GM12873 (cell line): ENCODE results near the gene SCN4B.

Source experiments
- TF ChIP-seq, protein P1 (sequence below): IDR thresholded peaks from 2 replicates; pipeline ENCODE4 v1.5.1; 2012; ENCODE audit warnings: low read depth, mild to moderate bottlenecking, moderate library complexity, low read length, control low read depth; ENCODE audit not compliant: insufficient read depth; ENCODE audit errors: missing control alignments

SCN4B gene

DNA sequence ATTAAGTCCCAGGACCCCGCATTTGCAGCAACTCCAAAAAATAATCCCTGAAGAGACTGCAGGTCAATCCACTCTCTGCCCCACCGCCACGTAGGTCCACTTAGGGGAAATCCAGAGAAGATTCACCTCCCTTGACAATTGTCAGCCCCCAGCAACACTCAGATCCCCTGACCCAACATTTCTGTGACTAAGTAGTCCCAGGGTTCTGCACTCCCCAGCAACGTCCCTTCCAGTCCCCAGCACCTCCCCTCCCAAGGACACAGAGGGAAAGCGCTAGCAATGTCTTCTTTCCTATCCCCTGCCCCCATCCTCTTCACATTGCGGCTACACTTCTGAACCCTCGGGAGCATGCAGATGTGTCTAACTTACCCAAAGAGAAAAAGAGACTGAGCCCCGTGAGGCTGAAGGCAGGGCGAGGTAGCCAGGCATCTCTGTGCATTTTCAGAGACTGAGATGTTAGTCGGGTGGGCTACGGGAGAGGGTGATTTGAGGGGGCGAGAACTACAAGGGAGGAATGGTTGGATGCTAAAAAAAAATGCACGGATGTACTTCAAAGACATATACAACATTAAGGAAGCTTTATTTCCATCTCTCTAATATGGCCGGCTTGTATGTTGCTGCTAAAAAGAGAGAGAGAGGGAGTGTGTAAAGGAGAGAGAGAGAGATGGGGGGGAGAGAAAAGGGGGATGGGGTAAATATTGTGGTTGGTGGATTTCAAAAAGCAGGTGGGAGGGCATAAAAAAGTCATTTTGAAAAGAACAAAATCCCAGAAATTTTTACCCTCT lies 23.6 kb upstream of the SCN4B start, which contains the start of gene SCN2B:
Gene SCN2B (minus strand): TSS at position 647 of the 785 bp plus-strand sequence. CDS start 208 bp downstream, at position 439.
- TF ChIP-seq, protein P1, sequence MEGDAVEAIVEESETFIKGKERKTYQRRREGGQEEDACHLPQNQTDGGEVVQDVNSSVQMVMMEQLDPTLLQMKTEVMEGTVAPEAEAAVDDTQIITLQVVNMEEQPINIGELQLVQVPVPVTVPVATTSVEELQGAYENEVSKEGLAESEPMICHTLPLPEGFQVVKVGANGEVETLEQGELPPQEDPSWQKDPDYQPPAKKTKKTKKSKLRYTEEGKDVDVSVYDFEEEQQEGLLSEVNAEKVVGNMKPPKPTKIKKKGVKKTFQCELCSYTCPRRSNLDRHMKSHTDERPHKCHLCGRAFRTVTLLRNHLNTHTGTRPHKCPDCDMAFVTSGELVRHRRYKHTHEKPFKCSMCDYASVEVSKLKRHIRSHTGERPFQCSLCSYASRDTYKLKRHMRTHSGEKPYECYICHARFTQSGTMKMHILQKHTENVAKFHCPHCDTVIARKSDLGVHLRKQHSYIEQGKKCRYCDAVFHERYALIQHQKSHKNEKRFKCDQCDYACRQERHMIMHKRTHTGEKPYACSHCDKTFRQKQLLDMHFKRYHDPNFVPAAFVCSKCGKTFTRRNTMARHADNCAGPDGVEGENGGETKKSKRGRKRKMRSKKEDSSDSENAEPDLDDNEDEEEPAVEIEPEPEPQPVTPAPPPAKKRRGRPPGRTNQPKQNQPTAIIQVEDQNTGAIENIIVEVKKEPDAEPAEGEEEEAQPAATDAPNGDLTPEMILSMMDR: no peak

DNA sequence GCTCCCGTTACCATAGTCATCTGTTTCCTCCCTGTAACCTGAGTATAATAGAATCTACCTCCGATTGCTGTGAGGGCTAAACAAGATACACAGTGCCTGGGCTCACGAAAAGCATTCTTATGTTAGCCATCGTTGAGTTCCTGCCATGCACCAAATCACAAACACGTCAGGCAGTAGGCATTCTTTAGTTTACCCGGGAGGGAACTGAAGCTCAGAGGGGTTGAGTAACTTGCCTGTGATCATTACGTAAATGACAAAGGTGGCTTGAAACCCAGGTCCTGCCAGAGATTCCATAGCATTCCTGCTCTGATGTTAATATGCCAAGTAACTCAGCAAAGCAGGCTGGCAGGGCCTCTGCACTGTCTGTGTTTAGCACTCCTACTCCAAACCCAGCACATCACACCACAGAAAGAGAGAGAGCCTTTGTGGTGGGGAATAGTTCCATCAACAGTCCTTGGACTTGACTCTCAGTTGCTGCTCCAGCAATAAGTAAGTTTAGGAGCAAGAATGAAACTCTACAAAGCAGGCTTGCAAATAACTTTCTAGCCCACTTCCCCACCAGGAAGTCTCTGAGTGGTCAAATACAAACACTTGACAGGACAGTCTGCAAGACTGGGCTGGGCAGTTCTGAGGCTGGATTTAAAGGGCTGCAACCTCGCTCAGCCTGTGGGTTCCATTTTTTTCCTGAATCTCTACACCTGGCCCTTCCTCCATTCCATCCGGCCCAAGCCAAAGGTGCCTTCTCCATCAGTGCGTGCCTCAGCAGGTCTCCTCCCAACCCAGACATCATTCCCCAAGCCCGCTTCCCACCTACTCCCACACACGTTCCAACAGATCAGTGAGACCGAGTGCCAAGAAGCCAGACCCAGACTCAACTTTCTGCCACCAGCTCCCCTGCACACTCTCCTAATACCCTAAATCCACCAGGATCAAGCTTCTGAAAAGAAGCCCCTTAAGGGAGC lies 22.7 kb upstream of the SCN4B start:
- TF ChIP-seq, protein P1: no peak

DNA sequence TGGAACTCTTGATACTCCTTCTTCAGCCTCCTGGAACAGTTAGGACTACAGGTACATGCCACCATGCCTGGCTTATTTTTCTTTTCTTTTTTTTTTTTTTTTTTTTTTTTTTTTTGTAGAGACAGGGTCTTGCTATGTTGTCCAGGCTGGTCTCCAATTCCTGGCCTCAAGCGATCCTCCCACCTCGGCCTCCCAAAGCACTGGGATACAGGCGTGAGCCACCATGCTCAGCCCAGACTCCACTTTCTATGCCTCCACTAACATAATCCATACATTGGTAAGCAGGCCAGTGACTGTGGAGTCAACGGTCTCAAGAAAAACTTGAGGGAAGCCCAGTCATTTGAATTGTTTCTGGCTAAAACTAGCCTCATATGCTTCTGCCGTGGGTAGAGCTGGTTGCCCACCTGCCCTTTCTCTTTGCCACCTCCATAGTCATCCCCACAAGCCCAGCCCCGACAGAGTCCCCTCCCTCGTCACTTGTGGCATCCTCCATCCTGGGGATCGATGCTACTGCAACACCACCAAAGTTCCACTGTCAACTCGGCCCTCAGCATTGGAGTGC lies 21.5 kb upstream of the SCN4B start:
- TF ChIP-seq, protein P1: no peak

DNA sequence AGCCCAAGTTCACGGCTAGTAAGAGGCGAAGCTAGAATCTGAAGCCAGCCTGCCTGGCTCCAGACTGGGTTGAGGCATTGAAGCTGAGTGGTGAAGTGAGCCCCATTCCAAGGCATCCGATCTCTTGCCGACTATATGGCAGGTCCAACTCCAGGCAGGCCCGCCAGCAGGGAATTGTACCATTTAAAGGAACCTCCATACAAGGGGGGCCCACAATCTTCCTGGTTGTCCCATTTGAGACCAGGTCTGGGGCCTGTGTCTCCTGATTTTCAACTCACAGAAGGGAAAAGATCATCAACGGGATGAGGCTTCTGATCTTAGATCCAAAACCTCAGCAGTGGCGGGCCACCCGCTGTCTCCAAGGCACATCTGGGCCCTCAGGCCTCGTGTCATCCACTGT lies 19.7 kb upstream of the SCN4B start:
- TF ChIP-seq, protein P1: no peak

DNA sequence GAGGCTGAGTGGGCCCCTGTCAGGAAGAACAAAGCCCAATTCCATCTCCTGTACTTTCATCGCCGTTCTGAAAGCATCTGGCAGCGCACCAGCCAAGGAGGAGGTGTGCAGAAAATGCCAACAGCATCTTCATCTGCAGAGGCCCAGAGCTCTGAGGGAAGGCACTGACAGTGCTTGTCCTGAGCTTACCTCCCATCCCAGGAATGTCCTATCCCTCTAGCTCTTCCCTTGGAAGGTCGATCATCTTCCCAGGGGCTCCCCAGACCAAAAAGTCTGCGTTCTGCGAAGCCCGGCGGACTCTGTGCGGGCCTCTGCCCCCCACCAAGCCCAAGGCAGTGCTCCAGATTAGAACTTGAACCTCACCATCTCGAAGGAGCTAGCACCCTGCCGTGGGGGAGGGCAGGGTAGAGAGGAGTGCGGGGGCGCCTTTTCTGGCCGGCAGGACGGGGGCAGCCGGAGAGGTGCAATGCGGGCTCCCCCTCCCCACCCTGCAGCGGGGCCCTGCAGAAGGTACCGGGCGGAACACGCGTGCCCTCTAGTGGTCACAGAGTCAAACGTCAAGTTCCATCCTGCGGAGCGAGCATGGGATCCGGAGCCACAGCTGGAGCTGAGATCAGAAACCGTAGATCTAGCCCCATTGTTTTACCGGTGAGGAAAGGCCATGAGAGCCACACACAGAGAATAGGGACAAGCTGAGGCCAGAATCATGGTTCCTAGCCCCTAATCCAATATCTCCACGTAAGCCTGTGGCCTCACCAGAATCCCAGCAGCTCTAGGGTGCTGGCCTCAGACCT lies 18.8 kb upstream of the SCN4B start:
- TF ChIP-seq, protein P1: peak; percentile 91

DNA sequence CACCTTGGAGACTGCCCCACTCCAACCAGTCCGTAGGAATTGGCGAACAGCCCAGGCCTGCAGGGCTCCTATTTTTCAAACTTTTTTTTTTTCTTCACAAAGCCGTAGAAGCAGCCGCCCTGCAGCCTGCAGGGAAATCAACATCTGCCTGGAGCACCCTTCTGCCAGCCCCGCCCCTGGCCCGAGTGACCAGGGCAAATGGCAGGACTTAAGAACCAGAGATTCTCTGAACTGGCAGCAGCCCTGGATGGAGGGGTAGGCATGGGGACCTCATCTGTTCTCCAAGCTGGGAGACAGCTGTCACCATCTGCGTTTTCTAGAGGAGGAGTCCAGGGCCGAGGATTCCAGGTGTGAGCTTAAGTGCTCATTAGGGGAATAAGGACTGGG lies 18.3 kb upstream of the SCN4B start:
- TF ChIP-seq, protein P1: no peak
